ENCODE data around the gene MAPT.

GRCh38 chr17:45846646-45847045, 47.7 kb upstream of the MAPT start:
- no peak for TF ChIP-seq CTCF (conservative IDR thresholded peaks at IDR 0.05; ENCODE audit: low read depth, low read length)
- no peak for TF ChIP-seq SMC3 (IDR thresholded peaks at IDR 0.05; ENCODE audit: low read depth, low read length)
- TF ChIP-seq MAFK (IDR thresholded peaks at IDR 0.05; ENCODE audit: low read depth, low read length), result no peak
- TF ChIP-seq RCOR1 (IDR thresholded peaks at IDR 0.05; ENCODE audit: insufficient replicate concordance, low read length), result no peak
- TF ChIP-seq POLR2A (IDR thresholded peaks at IDR 0.05; ENCODE audit: low read depth, low read length), result no peak
- no peak for TF ChIP-seq CEBPB (IDR thresholded peaks at IDR 0.05; ENCODE audit: low read depth, low read length)
- TF ChIP-seq RFX5 (IDR thresholded peaks at IDR 0.05; ENCODE audit: low read depth, low read length), result no peak
- TF ChIP-seq MXI1 (IDR thresholded peaks at IDR 0.05; ENCODE audit: borderline replicate concordance, low read depth, low read length), result no peak
- TF ChIP-seq, protein P1, sequence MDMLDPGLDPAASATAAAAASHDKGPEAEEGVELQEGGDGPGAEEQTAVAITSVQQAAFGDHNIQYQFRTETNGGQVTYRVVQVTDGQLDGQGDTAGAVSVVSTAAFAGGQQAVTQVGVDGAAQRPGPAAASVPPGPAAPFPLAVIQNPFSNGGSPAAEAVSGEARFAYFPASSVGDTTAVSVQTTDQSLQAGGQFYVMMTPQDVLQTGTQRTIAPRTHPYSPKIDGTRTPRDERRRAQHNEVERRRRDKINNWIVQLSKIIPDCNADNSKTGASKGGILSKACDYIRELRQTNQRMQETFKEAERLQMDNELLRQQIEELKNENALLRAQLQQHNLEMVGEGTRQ (IDR thresholded peaks at IDR 0.05; ENCODE audit: low read depth, low read length), result no peak
- TF ChIP-seq ELK1 (IDR thresholded peaks at IDR 0.05; ENCODE audit: borderline replicate concordance, low read depth, low read length), result no peak
- no peak for TF ChIP-seq RAD21 (IDR thresholded peaks at IDR 0.05; ENCODE audit: low read length)
- TF ChIP-seq BHLHE40 (IDR thresholded peaks at IDR 0.05; ENCODE audit: low read depth, low read length), result no peak

Measured in IMR-90 (cell line).